Activated gamma-delta T cell treated with Interleukin-2 at 50 U/mL for 16 hours (primary cell): ENCODE data around the gene CMTM4.
"Not testable (repeated sequence)": the region's sequence is repeated elsewhere in the genome, so short reads cannot be mapped to it uniquely, and the experiment has no call there.

Experiments used
- DNase-seq: peaks from one replicate; pipeline ENCODE4 v3.0.0-alpha.2; 2020

Gene CMTM4

DNA sequence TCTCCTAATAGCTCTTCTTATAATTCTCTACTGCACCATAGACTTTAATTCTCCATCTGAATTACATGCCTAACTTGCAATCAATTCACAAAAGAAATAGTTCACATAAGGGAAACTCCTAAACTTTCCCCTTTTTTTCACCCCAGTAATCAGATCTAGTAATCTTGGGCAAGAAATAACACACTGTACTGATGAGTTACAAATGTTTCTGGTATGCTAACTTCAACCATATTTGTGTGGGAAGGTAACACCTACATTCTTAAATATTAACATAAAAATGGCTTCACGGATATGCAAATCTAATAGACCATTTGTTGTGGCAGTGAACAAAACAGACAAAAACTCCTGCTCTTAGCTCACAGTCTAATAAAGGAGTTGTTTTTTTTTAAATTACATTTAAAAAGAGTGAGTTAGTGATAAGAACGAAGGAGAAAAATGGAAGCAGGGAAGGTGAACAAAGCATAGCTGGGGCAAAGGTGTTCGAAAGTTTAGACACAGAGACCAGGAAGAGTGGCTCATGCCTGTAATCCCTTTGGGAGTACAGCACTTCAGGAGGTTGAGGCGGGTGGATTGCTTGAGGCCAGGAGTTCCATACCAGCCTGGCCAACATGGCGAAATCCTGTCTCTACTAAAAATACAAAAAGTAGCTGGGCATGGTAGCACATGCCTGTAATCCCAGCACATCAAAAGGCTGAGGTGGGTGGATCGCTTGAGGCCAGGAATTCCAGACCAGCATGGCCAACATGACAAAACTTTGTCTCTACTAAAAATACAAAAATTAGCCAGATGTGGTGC lies 57.3 kb downstream of the CMTM4 start:
- no peak for DNase-seq

- no peak for DNase-seq
These were observed 58.7 kb downstream of the CMTM4 start for GRCh38 chr16:66637806-66638205.

DNA sequence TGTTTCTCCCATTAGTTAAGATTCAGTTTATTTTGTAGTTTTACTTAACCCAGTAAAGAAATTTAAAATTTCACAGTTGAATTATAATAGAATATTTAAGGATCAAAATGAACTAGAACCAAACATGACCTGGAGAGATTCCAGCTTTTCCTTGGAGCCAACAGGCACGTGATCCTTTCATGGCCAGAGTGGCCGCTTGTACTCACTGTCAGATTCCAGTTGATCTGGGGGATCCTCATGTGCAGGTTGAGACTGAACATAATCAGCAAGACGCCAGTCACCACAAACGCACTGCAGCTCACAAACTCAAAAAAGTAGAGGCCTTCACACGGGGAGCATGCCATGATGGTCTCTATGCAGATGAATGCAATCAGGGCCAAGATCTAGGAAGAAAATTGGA lies 60.3 kb downstream of the CMTM4 start:
- no peak for DNase-seq

DNA sequence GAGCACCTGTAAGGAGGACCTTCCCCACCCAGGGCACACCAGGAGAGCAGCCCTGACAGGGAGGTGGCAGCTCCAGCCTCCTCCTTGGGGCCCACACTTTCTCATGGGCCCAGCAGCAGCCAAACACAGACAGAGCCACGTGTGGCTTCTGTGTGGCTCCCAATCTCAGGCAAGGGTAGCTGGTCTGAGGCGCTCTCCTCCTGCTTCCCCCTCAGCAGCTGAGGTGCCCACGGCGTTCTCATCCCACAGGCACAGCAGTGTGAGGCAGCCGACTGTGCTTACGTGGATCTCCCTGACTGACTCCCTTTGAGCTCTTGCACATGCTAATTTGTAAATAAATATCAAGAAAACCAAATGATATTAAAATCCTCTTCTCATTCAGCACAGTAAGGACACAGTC lies 61.1 kb downstream of the CMTM4 start:
- DNase-seq, result no peak

DNA sequence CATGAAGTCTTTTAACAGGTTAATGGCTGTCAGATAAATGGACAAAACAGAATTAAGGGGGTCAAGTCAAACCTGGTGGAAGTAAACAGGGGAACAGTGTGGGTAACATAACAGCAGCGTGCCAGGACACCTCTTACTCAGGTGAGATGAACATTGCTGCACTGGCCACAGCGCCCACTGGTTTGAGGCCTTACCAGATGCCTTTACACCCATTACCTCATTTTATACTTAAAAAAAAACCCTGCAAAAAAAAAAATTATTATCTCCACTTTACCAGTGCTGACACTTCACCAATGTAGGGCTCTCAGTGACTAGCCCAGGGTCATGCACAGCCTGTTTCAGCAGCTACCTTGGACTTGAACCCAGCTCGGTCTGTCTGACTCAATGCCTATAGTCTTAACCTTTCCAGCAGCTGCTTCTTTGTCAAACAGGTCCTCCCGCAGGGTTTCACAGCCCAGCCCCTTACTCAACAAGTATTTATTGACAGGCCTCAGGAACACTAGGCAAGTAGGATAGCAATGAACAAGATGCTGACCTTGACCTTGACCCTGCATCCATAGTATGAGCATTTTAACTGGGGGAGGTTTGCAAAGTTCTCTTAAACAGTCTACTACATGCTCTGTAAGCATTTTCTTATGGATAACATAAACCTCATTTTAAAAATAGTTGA lies 61.9 kb downstream of the CMTM4 start:
- DNase-seq, result no peak

DNA sequence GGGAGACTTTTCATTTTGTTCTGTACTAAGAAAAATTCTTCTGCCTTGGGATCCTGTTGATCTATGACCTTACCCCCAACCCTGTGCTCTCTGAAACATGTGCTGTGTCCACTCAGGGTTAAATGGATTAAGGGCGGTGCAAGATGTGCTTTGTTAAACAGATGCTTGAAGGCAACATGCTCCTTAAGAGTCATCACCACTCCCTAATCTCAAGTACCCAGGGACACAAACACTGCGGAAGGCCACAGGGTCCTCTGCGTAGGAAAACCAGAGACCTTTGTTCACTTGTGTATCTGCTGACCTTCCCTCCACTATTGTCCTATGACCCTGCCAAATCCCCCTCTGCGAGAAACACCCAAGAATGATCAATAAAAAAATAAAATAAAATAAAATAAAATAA lies 65.0 kb downstream of the CMTM4 start:
- DNase-seq, result not testable (repeated sequence)

- not testable (repeated sequence) for DNase-seq
These were observed 65.8 kb downstream of the CMTM4 start for GRCh38 chr16:66630561-66631260.

DNA sequence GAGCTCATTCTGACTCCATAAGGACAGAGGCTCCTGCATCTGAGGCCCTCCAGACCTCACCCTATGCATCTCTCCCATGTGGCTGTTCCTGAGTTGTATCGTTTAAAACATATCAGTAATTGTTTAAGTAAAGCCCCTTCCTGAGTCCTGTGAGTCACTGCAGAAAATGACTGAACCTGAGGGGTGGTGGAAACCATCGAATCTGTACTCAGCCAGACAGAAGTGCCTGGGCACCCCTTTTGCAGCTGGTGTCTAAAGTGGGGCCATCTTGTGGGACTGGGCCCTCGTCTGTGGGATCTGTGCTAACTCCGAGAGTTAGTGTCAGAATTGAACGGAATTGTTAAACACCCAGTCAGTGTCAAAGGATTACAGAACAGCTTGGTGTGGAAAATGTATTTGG lies 66.7 kb downstream of the CMTM4 start:
- DNase-seq, result no peak

GRCh38 chr16:66627611-66628378 lies 68.7 kb downstream of the CMTM4 start:
- not testable (repeated sequence) for DNase-seq

GRCh38 chr16:66623755-66624154 lies 72.8 kb downstream of the CMTM4 start:
- DNase-seq, result no peak

DNA sequence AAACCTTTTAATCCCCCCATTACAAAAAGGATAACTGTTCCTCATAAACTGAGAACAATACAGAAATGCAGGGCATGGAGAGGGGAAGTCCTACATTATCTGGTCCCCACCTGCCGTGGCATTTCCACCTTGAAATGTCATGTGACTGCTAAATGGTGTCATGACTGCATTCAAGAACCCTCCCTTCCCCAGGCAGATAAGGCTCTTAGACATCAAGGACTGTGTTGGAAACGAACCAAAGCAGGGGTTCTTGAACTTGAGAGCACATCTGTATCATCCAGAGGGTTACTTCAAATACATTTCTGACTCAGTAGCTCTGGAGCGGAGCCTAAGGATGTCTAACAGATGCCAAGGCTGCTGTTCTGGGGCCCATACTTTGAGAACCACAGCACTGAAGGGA lies 73.7 kb downstream of the CMTM4 start:
- no peak for DNase-seq

- DNase-seq, result no peak
These were observed 74.6 kb downstream of the CMTM4 start for GRCh38 chr16:66621973-66622372.

GRCh38 chr16:66620429-66620795 lies 76.1 kb downstream of the CMTM4 start:
- no peak for DNase-seq

- DNase-seq, result no peak
These were observed 76.8 kb downstream of the CMTM4 start for GRCh38 chr16:66619534-66620428.

DNA sequence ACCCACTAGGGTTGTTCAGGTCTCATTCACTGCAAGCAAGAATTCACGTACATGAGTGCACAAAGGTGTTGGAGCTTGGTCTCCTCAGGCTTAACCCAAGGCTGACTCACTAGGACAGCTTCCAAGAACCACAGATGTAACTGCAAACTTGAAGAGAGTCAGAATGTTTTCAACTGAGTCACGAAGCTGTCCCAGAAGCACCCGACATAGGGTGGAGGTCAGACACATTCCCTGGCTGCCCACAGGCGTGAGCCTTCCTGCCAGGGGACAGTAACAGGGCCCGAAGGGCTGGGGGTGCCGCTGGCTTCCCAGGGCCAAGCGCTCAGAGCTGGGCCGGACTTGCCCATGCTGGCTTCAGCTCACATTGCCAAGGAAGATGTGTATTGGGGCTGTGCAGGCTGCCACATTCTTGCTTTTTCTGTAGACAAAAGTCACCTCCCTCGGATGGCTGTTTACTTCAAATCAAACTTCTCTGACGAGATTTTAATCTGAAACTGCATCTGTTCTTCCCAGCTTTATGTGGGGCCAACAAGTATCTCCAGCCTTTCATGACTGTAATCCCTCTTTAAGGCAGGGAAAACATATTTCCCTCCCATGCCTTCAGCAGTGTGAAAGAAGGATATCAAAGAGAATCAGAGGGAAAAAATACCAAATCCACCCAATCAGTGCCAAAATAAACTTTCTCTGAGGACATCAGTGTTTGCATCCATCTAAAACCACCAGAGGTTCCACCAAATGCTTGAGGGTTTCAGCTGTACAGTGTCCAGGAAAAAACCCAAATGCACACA lies 77.8 kb downstream of the CMTM4 start:
- no peak for DNase-seq

GRCh38 chr16:66617728-66618127 lies 78.8 kb downstream of the CMTM4 start:
- DNase-seq, result no peak

DNA sequence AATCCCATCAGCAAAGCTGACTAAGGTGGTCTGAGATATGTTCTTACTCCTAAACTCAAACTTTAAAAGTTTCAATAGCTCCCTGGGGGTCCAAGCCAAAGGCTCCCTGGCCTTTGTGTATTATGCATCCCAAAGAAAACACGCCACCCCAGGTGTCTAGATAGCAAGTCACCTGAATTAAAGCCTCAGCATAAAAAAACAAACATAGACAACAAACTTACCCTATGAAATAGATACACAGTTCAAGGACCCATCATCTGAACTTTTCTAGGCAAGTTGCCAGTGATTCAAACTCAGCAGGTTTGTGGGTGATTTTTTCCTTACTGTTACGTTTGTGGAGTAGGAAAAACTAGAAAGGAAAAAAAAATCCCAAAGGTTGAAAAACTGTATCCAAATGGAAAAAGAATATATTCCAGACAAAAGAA lies 79.5 kb downstream of the CMTM4 start:
- DNase-seq, result no peak

DNA sequence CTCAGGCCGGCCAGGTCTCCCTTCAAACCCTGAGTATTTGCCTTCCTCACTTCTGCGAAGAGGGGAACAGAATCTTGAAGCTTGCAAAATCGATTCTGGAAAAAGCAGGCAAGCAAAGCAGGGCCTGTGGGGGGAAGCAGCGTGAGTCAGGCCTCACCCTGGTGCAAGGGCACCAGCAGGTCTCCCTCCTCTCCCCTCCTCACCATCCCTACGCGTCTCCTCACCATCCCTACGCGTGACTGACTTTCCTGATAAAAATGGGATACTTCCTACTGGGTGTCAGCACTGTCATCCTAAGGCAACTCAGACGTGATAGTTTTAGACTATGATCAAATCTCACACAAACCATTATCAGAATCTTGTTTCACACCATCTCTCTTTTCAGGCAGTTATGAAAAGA lies 80.0 kb downstream of the CMTM4 start:
- DNase-seq, result no peak

GRCh38 chr16:66616169-66616568 lies 80.4 kb downstream of the CMTM4 start:
- DNase-seq, result no peak

- DNase-seq, result no peak
These were observed 82.3 kb downstream of the CMTM4 start for GRCh38 chr16:66614161-66614802.

DNA sequence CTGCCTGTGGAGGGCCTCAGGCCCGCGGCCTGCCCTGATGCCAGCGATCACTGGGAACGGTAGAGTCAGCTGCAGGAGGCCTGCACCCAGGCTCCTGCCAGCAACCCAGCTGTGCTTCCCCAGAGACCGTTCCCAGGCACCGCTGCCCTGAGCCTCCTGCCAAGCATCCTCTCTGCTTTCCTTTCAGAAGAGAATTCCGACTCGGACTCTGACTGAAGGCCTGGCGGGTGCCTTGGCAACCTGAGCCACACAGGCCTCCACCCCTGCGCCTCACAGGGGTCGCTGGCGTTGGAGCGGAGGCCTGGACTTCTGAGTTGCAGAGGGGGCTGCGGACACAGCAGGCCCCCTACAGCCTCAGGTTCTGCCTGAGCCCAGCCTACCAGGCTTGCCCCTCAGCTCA lies 84.1 kb downstream of the CMTM4 start:
- DNase-seq, result no peak
